Upper lobe of left lung (tissue), 6 donors: Measurements from ENCODE around the gene ADAMTS16. TPM values are rescaled to one million over a fixed set of nuclear protein-coding genes. Genes with fewer than 3 reads are reported as not detected.

Source experiments
- ATAC-seq, 2 donors: fragments of 200-7000 bp; cut with Tn5 transposase; one replicate each; pipeline ENCODE4 v1.9.1; 2022; ENCODE audit warnings: mild to moderate bottlenecking in 2 of 2, moderate library complexity in 2 of 2; ENCODE audit not compliant: low FRiP score in 2 of 2
- DNase-seq, 2 donors: peaks; one replicate each; pipeline ENCODE4 v3.0.0-alpha.2; 2019 to 2020
- H3K27ac ChIP-seq, 4 donors: fragments of 200-600 bp; sonication (generic); one replicate each; pipeline ENCODE4 v1.5.1; 2016 to 2019
- H3K27me3 ChIP-seq, 4 donors: fragments of 200-600 bp; sonication (generic); one replicate each; pipeline ENCODE4 v1.5.1; 2017 to 2019
- H3K36me3 ChIP-seq, 4 donors: fragments of 200-600 bp; sonication (generic); one replicate each; pipeline ENCODE4 v1.5.1; 2016 to 2019
- H3K4me1 ChIP-seq, 4 donors: fragments of 200-600 bp; sonication (generic); one replicate each; pipeline ENCODE4 v1.5.1; 2018 to 2019
- H3K4me3 ChIP-seq, 4 donors: fragments of 200-600 bp; sonication (generic); one replicate each; pipeline ENCODE4 v1.5.1; 2017 to 2019; ENCODE audit warnings: mild to moderate bottlenecking in 2 of 4, moderate library complexity in 1 of 4
- H3K9me3 ChIP-seq, 4 donors: fragments of 200-600 bp; sonication (generic); one replicate each; pipeline ENCODE4 v1.5.1; 2018 to 2019
- EP300 ChIP-seq, 4 donors: sonication (generic); formaldehyde crosslinking; IDR thresholded peaks; one replicate each; pipeline ENCODE4 v1.5.1; 2017; ENCODE audit warnings: antibody characterized with exemption in 4 of 4, control low read depth in 2 of 4
- POLR2A ChIP-seq, 4 donors: fragments of 450-650 bp; IDR thresholded peaks; one replicate each; pipeline ENCODE4 v1.5.1; 2016 to 2017; ENCODE audit warnings: antibody characterized with exemption in 4 of 4, mild to moderate bottlenecking in 2 of 4
- POLR2AphosphoS5 ChIP-seq, 2 donors: sonication (generic); formaldehyde crosslinking; IDR thresholded peaks; one replicate each; pipeline ENCODE4 v1.5.1; 2017; ENCODE audit warnings: antibody characterized with exemption in 2 of 2
- WGBS, 2 donors: methylation state at CpG; one replicate each; pipeline ENCODE4 v1.1.5; 2017 to 2018; 5-methylcytosine and 5-hydroxymethylcytosine counted together
- total RNA-seq, 6 donors: library from RNA; depleted of rRNA in 4 of 6; stranded (reverse); fragments of >200 nt in 4 of 6; gene quantifications; one replicate each; pipeline versions ENCODE4 v1.1.0 to v1.2.1, GENCODE V29; 2016 to 2021
- TF ChIP-seq, protein P1 (sequence below), 6 experiments: fragments of 450-650 bp in 4 of 6; fragments of 200-600 bp in 2 of 6; sonication (generic) in 2 of 6; IDR thresholded peaks; one replicate each; pipeline ENCODE4 v1.5.1; 2016 to 2019; ENCODE audit warnings: antibody characterized with exemption in 6 of 6
- donor health status: DM: no; HTN: no; CAD: no; lungs with moderate emphysema.
- donor health status: DM: no; HTN: yes; CAD: no; lungs with severe emphysema.

The ADAMTS16 gene
- total RNA-seq, 6 donors from 2014 or later = 0.29 to 3.0 TPM; not detected in 4

DNA sequence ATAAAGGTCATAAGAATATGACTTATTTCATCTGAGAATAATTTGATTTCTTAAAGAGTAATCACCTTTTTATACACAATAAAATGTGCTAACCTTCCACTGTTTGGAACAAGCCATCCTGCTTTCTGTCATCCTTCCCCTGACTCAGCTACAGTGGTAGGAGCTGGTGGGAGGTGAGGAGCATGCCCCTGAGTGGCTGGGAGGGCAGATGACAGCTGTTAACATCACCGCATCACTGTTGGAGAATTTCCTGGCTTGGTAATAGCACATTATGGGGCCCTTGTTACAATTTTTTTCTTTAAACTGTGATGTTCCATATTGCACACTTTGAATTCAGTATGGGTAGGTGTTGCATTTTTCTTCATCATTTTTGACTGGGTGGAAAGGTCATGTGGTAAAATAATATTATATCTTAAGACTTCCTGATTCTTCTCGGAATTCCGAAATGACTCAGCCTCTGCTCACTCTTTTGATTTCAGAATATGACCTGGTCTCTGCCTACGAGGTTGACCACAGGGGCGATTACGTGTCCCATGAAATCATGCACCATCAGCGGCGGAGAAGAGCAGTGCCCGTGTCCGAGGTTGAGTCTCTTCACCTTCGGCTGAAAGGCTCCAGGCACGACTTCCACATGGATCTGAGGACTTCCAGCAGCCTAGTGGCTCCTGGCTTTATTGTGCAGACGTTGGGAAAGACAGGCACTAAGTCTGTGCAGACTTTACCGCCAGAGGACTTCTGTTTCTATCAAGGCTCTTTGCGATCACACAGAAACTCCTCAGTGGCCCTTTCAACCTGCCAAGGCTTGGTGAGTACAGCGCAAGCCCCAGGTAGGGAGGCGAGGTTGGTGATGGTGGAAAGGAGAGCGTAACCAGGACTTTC lies 5.8 kb downstream of the ADAMTS16 start:
- no peak overlapping the region for H3K4me3 ChIP-seq

GRCh38 chr5:5146530-5147160 lies 6.5 kb downstream of the ADAMTS16 start:
- peaks cover 0 to 9% (median 1%) of the 10 kb centered on the region in 4 donors for H3K9me3 ChIP-seq
- no peak for TF ChIP-seq POLR2AphosphoS5 (IDR thresholded peaks at IDR 0.05)
- TF ChIP-seq, protein P1, sequence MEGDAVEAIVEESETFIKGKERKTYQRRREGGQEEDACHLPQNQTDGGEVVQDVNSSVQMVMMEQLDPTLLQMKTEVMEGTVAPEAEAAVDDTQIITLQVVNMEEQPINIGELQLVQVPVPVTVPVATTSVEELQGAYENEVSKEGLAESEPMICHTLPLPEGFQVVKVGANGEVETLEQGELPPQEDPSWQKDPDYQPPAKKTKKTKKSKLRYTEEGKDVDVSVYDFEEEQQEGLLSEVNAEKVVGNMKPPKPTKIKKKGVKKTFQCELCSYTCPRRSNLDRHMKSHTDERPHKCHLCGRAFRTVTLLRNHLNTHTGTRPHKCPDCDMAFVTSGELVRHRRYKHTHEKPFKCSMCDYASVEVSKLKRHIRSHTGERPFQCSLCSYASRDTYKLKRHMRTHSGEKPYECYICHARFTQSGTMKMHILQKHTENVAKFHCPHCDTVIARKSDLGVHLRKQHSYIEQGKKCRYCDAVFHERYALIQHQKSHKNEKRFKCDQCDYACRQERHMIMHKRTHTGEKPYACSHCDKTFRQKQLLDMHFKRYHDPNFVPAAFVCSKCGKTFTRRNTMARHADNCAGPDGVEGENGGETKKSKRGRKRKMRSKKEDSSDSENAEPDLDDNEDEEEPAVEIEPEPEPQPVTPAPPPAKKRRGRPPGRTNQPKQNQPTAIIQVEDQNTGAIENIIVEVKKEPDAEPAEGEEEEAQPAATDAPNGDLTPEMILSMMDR (IDR thresholded peaks at IDR 0.05) = no peak
- no peak for TF ChIP-seq POLR2A (IDR thresholded peaks at IDR 0.05)
- no peak for TF ChIP-seq EP300 (IDR thresholded peaks at IDR 0.05)
- no peaks in the 10 kb centered on the region for H3K4me1 ChIP-seq
- 70 to 74% methylated on average over 11 of the region's 11 CpGs for WGBS, 2 donors
- H3K36me3 ChIP-seq = no peaks in the 10 kb centered on the region
- no peaks in the 10 kb centered on the region for H3K27me3 ChIP-seq
- ATAC-seq (peak in 1 of 2 donors; percentile 75), DNase-seq (no peak)
- H3K27ac ChIP-seq = no peak overlapping the region
- no peak overlapping the region for H3K4me3 ChIP-seq

More for the DNA sequence above, 5.8 kb downstream of the ADAMTS16 start:
- TF ChIP-seq POLR2A (IDR thresholded peaks at IDR 0.05) (no peak), POLR2AphosphoS5 (IDR thresholded peaks at IDR 0.05) (no peak), EP300 (IDR thresholded peaks at IDR 0.05) (no peak)
- TF ChIP-seq, protein P1 (IDR thresholded peaks at IDR 0.05) = no peak
- Histone ChIP-seq H3K27me3 (peaks cover 0 to 6% (median 0%) of the 10 kb centered on the region in 4 donors), H3K9me3 (peaks cover 0 to 7% (median under 1%) of the 10 kb centered on the region in 4 donors), H3K27ac (no peak overlapping the region), H3K36me3 (no peaks in the 10 kb centered on the region), H3K4me1 (peaks cover 4 to 7% (median 7%) of the 10 kb centered on the region in 4 donors)
- DNase-seq (no peak), ATAC-seq (peak in 1 of 2 donors; percentile 83)
- WGBS, 2 donors = 87 to 90% methylated on average over 18 of the region's 18 CpGs

DNA sequence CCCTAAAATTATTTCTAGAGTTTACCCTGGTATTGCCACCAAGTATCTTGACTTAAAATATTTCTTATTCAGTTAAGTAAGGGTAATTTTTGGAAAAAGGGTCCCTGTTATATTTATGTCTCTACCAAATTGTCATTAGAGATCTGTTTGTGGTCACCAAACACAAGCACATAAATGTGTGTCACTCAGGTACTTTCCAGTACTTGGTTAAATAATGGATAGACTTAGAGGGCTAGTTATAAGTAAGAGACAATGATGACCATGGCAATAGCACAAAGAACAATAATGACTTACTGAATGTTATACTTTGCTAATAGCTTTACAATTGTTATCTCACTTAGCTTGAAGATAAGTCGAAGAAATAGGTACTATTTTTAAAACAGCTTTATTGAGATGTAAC lies 9.0 kb downstream of the ADAMTS16 start:
- Histone ChIP-seq H3K4me1 (no peaks in the 10 kb centered on the region), H3K36me3 (no peaks in the 10 kb centered on the region), H3K27me3 (no peaks in the 10 kb centered on the region), H3K9me3 (peaks cover 0 to 9% (median 1%) of the 10 kb centered on the region in 4 donors), H3K27ac (no peak overlapping the region), H3K4me3 (no peak overlapping the region)
- TF ChIP-seq POLR2A (IDR thresholded peaks at IDR 0.05) (no peak), EP300 (IDR thresholded peaks at IDR 0.05) (no peak), POLR2AphosphoS5 (IDR thresholded peaks at IDR 0.05) (no peak)
- TF ChIP-seq, protein P1 (IDR thresholded peaks at IDR 0.05) = no peak
- DNase-seq (no peak), ATAC-seq (no peak)
- 38 to 72% methylated on average over 1 of the region's 1 CpG for WGBS, 2 donors

- 84 to 89% methylated on average over 3 of the region's 3 CpGs for WGBS, 2 donors
- Histone ChIP-seq H3K9me3 (peaks cover 0 to 12% (median 1%) of the 10 kb centered on the region in 4 donors), H3K4me1 (no peaks in the 10 kb centered on the region), H3K4me3 (no peak overlapping the region), H3K27ac (no peak overlapping the region), H3K36me3 (no peaks in the 10 kb centered on the region), H3K27me3 (no peaks in the 10 kb centered on the region)
- DNase-seq (no peak), ATAC-seq (no peak)
- TF ChIP-seq POLR2A (IDR thresholded peaks at IDR 0.05) (no peak), POLR2AphosphoS5 (IDR thresholded peaks at IDR 0.05) (no peak), EP300 (IDR thresholded peaks at IDR 0.05) (no peak)
- TF ChIP-seq, protein P1 (IDR thresholded peaks at IDR 0.05) = no peak
Observed at GRCh38 chr5:5150667-5151066, 10.5 kb downstream of the ADAMTS16 start.
